Gastrocnemius medialis (tissue), 4 donors: ENCODE results near the gene SRP19.

ENCODE experiments used
- POLR2A ChIP-seq, 2 donors: fragments of 450-650 bp; IDR thresholded peaks; one replicate each; pipeline ENCODE4 v1.6.1; 2017; ENCODE audit warnings: antibody characterized with exemption in 2 of 2, mild to moderate bottlenecking in 2 of 2, moderate library complexity in 2 of 2
- TF ChIP-seq, protein P1 (sequence below), 5 experiments: fragments of 450-650 bp in 3 of 5; fragments of 200-600 bp in 2 of 5; sonication (generic) in 2 of 5; IDR thresholded peaks in 4 of 5; conservative IDR thresholded peaks in 1 of 5; 1 replicate in 4 of 5; 2 replicates in 1 of 5; pipeline ENCODE4 v1.5.1; 2016 to 2019; ENCODE audit warnings: antibody characterized with exemption in 5 of 5, mild to moderate bottlenecking in 3 of 5, moderate library complexity in 3 of 5

DNA sequence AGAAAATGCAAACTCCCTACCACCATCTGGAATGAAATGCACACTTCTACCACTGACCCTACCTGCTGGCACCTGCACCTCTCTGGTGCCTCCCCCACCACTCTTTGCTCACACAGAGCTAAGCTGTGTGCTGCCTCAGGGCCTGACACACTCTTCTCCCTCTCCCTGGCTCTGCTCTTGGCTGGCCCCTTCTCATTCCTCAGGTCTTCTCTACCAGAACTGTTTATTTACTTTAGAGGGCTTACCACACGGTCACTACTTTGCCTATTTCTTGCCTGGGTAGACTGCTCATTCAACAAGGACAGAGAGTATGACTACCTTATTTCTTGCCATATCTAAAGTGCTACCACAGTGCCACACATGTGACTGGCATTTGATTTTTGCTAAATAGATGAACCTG, 57.6 kb downstream of the SRP19 start:
- TF ChIP-seq, protein P1, sequence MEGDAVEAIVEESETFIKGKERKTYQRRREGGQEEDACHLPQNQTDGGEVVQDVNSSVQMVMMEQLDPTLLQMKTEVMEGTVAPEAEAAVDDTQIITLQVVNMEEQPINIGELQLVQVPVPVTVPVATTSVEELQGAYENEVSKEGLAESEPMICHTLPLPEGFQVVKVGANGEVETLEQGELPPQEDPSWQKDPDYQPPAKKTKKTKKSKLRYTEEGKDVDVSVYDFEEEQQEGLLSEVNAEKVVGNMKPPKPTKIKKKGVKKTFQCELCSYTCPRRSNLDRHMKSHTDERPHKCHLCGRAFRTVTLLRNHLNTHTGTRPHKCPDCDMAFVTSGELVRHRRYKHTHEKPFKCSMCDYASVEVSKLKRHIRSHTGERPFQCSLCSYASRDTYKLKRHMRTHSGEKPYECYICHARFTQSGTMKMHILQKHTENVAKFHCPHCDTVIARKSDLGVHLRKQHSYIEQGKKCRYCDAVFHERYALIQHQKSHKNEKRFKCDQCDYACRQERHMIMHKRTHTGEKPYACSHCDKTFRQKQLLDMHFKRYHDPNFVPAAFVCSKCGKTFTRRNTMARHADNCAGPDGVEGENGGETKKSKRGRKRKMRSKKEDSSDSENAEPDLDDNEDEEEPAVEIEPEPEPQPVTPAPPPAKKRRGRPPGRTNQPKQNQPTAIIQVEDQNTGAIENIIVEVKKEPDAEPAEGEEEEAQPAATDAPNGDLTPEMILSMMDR (IDR thresholded peaks at IDR 0.05 in 4 of 5, conservative IDR thresholded peaks at IDR 0.05 in 1 of 5) = no peak
- no peak for TF ChIP-seq POLR2A (IDR thresholded peaks at IDR 0.05)
